ENCODE data around the gene FLOT1.
"Not testable (repeated sequence)": the region's sequence is repeated elsewhere in the genome, so short reads cannot be mapped to it uniquely, and the experiment has no call there.

The FLOT1 gene

DNA sequence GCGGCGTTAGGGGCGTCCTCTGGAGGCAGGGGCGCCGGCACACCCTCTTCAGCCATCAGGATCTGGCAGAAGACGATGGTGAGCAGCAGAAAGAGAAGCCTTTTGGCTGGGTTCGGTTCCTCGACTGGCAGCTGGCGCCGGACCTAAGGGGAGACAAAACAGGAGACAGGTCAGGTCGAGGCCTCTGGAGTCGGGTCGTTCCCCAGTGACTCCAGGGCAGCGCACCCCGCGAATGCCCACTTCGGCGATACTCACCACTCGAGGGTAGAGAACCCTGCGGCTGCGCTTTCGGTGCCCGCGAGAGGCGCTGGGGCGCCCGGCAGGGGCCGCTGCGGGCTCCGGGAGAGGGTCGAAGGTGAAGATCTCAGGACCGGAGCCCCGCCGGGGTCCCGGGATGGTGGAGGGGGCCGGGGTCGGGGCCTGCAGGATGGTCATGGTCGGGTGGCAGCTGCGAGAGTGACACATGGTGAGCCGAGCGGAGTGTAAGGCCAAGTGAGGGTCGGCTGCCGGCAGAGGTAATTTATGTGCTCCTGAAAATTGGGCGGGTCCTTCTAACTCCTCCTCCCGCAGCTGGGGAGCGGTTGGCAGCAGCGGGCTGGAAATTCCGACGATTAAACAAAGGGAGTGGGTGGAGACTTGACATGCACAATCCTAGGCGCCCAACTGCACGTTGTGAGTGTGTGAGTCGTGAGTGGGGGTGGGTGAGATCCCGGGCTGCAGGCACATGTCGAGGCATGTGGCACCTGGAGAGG, 1.7 kb upstream of the FLOT1 start, which contains the start of gene IER3:
IER3 (minus strand) TSS at position 494 of the 752 bp plus-strand sequence; CDS start at position 465, 29 bp downstream.
- peak; percentile 43 to 73 (median 68) for DNase-seq

DNA sequence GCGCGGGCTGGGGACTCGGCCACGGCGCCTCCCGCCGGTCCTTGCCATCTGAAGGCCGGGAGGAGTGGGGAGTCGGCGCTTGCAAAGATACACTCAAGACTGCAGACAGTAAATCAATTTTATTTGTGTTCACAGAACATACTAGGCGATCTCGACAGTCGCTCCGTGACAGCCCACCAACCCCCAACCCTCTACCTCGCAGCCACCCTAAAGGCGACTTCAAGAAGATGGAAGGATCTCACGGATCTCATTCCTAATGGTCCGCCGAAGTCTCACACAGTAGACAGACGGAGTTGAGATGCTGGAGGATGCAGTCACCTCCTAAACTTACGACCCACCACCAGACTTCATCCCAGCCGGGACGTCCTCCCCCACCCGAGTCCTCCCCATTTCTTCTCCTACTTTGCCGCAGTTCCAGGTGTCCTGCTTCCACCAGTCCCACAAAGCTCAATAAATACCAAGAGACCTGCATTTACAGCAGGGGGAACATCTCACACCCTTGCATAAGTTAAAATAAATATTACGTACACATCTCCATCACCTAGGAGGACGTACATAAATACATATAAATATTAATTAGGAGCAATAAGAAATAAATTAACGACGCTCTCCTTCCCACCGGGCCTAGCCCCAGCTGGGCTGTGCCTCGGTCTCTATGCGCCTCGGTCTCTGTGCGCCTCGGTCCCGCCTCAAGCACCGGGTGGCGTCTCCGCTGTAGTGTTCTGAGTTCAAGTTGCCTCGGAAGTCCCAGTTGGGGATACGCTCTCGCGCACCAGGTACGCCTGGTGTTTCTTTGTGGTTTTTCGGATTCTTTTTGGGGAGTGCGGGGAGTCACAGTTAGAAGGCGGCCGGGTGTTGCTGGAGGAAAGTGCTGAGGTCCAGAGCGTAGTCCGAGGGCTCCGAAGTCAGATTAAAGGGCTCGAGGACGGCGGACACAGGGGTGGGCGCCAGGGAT, 889 bp upstream of the FLOT1 start:
- peak in 4 of 6 experiments; percentile 10 to 67 (median 37) for DNase-seq

DNA sequence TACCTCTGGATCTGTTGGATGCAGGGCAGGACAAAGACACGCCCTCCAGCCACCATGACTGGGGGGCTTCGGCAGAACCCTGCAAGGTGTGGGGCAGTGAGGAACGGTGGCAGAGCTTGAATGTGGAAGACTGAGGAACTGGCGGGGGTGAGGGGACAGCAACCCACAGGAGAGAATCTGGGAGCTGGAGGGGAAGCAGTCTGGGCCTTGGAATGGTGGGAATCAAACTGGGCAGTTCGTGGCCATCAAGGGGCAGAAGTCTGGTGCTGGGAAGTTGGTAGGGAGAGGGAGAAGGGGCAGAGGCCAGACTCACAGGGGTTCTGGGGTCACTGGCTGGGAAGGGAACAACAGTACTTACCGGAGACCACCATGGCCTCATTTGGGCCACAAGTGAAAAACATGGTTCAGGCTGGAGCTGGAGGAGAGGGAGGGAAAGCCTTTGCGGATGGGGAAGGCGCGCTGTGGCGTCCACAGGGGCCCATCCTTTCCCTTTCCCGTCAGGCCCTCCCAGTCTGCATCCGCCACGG, 635 bp downstream of the FLOT1 start:
- no peak for DNase-seq

DNA sequence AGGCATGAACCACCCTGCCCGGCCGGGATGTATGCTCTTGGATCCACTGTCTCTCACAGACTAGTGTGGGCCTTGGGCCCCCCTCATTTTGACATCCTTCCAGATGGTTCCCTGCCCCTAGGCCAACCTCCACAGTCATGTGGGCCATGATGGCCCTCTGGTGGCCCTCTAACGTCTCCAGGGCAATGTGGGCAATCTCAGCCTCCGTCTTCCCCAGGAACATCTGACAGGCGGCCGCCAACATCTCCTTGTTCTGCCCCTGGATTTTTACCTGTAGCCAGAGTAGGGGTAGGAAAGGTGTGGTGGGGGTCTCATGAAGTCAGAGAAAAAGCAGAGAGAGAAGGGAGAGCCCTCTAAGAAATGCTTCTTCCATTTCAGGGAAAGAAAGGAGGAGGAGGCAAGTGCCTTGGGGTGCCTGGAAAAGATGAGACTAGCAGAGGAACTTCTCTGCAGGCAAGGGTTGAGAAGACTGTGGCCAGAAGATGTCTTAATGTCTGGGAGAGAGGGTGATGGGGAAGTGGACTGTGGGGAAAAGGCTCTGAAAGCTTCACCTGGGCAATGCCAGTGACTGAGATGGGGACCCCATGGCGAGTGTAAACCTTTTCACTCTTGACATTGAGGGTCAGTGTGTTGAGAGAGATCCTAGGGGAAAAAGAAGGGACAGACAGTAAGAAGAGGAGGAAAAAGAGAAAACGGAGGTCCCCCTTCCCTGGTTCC, 1.3 kb downstream of the FLOT1 start:
- no peak for DNase-seq

DNA sequence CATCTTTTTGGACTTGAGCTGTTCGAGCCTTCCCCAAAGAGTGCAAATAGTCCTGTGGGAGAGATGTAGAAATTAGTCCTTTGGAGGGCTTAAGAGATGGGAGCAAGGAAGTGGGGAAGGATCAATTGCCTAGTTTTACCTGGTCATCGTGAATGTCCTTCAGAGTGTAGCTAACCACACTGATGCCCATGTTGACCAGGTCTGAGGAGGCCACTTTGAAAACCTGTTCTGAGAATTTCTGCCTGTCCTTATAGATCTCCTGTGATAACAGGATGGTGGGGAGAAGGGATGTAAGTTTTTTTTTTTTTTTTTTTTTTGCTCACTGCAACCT, 2.0 kb downstream of the FLOT1 start:
- DNase-seq, result no peak

DNA sequence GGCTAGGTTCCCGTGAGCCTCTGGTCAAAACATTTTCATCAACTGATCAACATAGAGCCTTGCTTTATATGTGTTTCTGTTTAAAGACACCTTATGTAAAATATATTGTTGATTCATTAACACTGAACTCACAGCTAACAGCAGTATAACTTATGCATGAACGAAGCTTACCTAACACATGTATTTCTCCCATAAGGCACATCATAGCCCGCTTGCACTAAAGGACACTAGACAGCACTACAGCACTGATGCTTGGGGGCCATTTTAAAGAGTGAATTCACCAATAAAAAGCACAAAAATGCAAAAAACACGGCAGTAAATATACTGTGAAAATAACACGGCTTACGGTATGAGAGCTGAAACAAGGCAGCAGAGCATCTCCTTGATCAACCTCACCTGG, 4.0 kb downstream of the FLOT1 start:
- DNase-seq, result no peak

DNA sequence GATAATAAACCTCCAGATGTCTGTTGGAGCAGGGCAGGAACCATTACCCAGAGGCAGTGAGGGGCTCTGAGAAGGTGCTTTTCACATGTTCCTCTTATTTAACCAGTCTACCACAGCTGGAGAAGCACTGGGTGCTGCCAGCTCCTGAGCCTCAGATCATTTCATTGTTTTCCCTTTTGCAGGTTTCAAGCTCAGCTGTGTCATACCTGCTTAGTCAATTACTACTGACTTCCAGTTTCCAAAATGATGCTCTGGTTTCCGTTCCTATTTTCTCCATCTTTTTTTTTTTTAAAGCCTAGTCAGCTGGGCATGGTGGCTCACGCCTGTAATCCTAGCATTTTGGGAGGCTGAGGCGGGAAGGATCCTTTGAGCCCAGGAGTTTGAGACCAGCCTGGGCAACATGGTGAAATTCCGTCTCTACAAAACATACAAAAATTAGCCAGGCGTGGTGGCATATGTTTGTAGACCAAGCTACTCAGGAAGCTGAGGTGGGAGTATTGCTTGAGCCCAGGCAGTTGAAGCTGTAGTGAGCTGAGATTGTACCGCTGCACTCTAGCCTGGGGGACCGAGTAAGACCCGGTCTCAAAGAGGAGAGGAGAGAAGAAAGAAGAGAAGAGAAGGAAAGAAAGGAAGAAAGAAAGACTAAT, 6.7 kb downstream of the FLOT1 start:
- DNase-seq, result peak in 1 of 6 experiments; percentile 20

DNA sequence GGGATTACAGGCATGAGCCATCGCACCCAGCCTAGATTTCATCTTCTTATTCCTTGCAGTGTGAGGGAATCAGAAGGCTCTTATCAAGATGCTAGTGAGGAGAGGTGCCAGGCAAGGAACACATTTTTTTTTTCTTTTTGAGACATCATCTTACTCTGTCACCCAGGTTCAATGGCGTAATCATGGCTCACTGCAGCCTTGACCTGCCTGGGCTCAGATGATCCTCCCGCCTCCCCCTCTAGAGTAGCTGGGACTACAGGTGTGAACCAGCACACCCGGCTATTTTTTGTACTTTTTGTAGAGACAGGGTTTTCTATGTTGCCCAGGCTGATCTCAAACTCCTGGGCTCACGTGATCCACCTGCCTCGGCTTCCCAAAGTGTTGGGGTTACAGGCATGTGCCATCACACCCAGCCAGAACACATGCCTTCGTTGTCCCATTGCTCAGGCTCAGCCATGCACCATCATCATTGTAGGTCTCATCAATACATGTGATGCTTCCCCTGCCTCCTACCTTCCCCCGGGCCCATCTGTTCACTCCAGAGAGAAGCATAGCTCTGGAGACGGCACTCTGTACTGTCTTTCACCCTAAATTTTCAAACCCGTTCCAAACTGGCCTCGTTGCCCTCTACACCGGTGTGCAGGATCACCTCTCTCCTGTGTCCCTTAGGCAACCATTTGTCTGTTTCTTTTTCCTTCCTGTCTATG, 10.1 kb downstream of the FLOT1 start:
- DNase-seq, result no peak

DNA sequence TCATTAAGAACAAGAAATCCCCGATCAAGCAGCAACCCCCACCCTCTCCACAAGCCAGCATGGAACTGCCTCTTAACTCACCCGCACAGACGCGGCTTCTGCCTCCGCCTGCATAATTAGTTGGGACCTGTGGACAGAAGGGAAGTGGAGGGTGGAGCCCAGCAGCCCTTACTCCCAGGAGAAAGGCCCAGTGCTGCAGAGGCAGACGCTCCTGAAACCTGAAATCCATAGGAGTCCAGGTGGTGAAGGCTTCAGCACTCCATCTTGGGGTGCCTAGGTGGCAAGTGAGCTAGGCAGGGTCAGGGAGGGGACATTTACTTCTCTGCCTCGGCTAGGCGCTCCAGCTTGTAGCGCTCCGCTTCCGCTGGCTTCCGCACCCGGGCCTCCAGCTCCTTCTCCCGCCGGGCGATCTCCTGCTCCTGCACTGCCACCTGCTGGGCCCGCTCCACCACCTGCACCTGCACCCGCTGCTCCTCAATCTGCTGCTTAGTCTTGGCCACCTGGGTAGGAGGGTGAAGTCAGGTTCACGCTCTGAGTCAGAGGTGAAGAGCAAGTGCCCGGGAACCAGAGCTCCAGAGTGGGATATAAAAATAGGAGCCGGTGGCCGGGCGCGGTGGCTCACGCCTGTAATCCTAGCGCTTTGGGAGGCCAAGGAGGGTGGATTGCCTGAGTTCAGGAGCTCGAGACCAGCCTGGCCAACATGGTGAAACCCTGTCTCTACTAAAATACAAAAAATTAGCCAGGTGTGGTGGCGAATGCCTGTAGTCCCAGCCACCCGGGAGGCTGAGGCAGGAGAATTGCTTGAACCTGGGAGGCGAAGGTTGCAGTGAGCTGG, 11.7 kb downstream of the FLOT1 start:
- peak; percentile 62 to 82 (median 78) for DNase-seq

DNA sequence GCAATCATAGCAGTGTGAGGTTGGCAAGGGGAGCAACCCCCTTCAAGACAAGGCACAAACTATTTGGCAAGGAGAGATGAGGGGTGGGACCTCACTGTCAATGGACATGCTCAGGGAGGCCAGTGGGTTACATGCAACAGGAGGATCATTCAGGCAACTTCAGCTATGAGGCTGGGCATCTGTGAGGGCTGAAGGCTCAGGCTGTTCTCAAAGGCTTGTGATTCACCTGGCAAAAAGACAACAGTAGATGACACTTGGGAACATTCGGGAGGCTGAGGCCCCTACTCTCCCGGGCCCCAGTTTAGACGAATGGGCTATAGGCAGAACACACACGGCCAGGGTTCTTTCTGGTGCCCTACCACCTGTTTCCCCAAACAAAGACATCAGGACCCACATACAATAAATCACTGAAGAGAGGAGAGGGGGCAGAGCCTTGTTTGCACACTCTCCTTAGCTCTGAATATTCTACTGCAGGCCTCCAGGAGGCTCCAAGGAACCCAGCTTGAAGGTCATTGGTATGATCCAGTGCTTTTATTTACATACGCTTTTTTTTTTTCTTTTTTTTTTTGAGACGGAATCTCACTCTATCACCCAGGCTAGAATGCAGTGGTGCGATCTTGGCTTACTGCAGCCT, 14.4 kb downstream of the FLOT1 start:
- no peak for DNase-seq

DNA sequence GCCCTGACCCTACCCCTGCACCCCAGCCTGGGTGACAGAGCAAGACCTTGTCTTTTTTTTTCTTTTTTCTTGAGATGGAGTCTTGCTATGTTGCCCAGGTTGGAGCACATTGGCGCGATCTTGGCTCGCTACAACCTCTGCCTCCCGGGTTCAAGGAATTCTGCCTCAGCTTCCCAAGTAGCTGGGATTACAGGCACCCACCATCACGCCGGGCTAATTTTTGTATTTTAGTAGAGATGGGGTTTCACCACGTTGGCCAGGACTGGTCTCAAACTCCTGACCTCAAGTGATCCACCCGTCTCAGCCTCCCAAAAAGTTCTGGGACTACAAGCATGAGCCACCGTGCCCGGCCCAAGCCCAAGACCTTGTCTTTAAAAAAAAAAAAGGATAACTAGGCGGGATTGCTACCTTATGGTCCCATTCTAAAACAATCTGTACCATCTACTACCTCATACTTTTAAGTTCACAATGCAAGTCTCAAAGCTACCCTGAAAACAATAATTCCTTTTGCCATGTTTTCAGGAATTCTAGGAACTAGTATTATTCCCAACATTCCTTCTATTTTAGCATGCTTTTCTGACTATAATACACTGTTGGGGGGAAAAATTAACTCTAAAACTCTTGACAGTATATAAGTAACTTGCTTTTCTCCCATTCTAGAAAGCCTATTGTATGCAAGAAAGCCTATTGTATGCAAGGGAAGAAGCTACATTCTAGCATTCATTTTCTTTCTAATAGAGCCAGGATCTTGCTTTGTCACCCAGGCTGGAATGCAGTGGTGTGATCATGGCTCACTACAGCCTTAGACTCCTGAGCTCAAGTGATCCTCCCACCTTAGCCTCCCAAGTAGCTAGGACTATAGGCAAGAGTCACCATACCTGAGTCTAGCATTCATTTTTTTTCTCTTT, 15.7 kb downstream of the FLOT1 start:
- no peak for DNase-seq

DNA sequence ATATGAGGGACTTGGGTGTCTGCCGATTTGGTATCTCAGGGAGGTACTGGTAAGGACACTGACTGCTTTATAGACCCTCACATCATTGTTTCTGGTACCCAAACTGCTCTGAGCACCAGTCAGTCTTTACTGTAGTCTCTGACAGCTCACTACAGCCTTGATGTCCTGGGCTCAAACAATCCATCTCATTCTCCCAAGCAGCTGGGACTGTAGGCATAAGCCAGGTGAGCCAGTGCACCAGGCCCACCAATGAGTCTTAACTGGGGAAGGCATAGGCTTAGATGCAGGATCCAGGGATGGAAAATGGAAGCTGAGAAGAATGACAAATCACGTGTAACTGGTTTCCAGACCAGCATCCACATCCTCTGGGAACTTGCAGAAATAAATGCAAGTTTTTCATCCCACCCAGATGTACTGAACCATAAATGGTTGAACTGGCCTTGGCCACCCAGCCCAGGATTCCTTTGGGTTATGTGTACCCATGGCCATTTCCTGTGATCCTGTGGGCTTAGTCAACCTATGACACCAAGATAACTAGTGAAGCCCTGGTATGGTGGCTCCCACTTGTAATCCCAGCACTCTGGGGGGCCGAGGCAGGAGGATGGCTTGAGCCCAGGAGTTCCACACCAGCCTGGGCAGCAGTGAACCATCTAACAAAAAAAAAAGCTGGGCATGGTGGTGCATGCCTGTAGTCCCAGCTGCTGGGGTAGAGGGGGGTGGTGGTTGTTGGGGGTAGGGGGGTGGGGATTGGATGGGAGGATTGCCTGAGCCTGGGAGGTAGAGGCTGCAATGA, 16.6 kb downstream of the FLOT1 start:
- DNase-seq, result no peak

DNA sequence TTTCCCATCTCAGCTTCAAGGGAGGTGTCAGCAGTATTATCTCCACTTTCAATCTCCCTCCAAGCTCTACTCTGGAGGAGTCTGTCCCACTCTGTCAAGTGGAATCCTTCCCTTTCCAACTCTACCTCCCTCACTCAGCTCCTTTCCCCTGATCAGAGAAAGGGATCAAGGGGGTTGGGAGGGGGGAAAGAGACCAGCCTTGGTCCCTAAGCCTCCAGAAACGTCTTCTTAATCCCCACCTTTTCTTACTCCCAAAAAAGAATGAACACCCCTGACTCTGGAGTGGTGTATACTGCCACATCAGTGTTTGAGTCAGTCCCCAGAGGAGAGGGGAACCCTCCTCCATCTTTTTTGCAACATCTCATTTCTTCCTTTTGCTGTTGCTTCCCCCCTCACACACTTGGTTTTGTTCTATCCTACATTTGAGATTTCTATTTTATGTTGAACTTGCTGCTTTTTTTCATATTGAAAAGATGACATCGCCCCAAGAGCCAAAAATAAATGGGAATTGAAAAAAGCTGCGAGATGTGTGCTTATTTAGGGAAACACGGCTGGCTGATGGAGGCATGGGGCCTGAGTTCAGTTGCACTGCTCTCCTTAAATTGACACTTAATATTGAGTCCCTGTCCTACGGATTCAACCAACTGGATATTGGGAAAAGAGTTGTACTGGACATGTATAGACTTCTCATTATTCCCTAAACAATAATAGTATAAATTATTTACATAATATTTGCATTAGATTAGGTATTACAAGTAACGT, 17.4 kb downstream of the FLOT1 start:
- DNase-seq, result no peak

DNA sequence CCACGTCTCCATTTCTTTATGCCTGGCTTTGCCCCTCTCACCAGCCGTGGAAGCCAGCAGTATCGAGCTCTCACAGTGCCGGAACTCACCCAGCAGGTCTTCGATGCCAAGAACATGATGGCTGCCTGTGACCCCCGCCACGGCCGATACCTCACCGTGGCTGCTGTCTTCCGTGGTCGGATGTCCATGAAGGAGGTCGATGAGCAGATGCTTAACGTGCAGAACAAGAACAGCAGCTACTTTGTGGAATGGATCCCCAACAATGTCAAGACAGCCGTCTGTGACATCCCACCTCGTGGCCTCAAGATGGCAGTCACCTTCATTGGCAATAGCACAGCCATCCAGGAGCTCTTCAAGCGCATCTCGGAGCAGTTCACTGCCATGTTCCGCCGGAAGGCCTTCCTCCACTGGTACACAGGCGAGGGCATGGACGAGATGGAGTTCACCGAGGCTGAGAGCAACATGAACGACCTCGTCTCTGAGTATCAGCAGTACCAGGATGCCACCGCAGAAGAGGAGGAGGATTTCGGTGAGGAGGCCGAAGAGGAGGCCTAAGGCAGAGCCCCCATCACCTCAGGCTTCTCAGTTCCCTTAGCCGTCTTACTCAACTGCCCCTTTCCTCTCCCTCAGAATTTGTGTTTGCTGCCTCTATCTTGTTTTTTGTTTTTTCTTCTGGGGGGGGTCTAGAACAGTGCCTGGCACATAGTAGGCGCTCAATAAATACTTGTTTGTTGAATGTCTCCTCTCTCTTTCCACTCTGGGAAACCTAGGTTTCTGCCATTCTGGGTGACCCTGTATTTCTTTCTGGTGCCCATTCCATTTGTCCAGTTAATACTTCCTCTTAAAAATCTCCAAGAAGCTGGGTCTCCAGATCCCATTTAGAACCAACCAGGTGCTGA, 18.4 kb downstream of the FLOT1 start:
- DNase-seq, result peak in 1 of 6 experiments; percentile 4

DNA sequence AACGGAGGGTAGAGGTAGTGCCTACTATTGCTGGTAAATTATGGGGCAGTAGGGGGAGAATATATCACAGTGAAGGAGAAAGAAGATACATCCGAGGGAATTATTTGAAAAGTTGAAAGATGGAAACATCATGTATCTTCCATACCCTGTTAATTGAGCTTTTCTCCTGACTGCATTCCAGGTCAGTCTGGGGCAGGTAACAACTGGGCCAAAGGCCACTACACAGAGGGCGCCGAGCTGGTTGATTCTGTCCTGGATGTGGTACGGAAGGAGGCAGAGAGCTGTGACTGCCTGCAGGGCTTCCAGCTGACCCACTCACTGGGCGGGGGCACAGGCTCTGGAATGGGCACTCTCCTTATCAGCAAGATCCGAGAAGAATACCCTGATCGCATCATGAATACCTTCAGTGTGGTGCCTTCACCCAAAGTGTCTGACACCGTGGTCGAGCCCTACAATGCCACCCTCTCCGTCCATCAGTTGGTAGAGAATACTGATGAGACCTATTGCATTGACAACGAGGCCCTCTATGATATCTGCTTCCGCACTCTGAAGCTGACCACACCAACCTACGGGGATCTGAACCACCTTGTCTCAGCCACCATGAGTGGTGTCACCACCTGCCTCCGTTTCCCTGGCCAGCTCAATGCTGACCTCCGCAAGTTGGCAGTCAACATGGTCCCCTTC, 19.2 kb downstream of the FLOT1 start:
- not testable (repeated sequence) for DNase-seq
